GM19023 (cell line): ENCODE data around the gene FGF14.

Experiments used
- ATAC-seq: cut with Tn5 transposase; IDR thresholded peaks from one replicate; pipeline ENCODE4 v1.9.1; 2021; ENCODE audit warnings: mild to moderate bottlenecking, moderate library complexity; ENCODE audit not compliant: unreplicated experiment

The FGF14 gene

GRCh38 chr13:101698400-101698799, 703.4 kb downstream of the FGF14 start:
- ATAC-seq, result no peak

GRCh38 chr13:101697745-101698144, 704.1 kb downstream of the FGF14 start:
- ATAC-seq, result no peak

GRCh38 chr13:101695870-101696516, 705.9 kb downstream of the FGF14 start:
- ATAC-seq, result no peak

GRCh38 chr13:101691341-101691860, 710.4 kb downstream of the FGF14 start:
- no peak for ATAC-seq

DNA sequence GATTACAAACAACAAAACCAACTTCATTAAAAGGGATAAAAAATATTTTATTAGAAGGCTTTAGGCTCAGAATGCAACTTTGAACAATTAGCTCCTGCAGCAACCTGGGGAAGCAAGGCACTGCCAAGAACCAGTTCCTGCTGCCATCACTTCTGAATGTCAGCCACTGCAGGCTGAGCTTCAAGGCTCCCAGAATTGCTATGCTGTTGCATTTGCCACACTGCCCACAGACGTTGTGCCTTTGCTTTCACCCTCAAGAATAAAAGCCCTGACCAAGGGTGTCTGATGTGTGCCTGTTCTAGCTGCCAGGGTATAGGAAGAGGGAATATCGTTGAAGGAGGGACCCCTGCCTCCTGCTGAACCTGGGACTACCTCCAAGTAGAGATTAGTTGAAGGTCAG, 711.0 kb downstream of the FGF14 start:
- no peak for ATAC-seq

DNA sequence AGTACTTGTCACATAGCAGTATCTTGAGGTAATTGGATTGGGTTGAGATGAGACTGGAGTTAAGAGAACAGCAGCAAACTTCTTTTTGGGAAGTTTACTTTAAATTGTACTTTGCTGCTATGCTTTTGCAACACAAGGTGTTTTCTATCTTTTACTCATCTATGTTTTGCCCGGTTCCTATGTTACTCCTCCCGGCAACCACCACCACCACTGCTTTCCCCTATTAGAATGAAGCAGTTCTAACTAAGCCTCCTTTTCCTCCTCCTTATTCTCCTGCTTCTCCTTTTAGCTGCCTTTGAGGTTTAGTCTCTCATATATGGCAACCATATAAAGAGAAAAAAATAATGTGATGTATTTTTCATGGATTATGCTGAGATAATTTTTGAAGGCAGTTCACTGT, 715.8 kb downstream of the FGF14 start:
- ATAC-seq, result no peak

DNA sequence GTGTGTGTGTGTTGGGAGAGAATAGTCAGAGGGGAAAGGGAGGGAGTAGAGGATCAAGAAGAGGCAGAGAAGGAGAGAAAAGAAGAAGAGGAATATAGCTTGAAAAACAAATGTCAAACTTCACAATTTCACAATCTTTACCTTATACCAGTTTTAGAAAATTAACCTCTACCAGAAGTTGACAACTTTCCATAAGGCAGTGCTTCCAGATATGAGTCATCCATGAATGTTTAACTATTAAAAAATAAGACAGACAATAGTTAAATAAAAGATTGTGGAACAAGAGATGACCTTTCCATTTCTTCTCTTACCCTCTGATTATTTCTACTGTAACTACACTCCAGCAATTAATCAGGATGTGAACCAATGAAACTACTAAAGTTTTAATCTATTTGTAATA, 720.0 kb downstream of the FGF14 start:
- ATAC-seq, result no peak

DNA sequence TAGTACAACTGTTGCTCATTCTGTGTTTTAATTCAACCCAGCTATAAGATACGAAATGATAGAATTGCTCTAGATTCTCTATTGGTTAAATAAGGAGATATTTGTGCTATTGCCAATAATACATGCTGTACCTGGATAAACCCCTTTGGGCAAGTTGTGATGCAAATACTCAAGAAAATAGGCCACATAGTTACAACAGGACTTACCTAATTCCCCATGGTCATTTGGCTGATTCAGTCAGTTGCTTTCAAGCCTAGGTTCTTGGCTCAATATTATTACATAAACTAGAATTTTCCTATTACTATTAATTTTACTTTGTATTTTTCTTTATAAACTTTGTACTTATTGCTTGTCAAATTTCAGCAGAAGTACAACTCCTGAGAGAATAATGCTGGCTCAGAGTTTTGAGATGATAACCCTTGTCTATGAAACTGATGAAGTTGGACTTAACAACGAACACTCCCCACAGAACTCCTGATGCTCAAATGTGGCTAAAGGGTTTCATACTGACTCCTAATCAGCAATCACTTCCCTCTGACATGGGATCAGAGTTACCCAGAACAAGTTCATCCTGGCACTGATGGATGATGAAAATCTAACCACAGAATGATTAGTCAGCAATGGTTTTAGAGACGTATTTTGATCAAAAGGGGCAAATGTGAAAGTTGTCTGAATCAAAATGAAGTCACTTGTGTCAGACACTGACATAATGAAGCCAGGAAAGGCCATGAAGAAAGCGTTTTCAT, 728.3 kb downstream of the FGF14 start:
- ATAC-seq, result no peak

GRCh38 chr13:101661839-101662238, 740.0 kb downstream of the FGF14 start:
- ATAC-seq, result no peak
